GM10248 (cell line): ENCODE data around the gene ELMO3.

Experiments
- CTCF ChIA-PET: fragments of 300-600 bp; sonication (Branson Sonifier 250); formaldehyde crosslinking; extraction: SDS; loops from one replicate; lab custom pipeline; 2021; ENCODE audit warnings: antibody characterized with exemption; lab: Yijun Ruan, JAX
- POLR2A ChIA-PET: fragments of 350-650 bp; sonication (Branson Sonifier 250); formaldehyde crosslinking; extraction: SDS; loops from one replicate; lab custom pipeline; 2020; ENCODE audit warnings: antibody characterized with exemption; lab: Yijun Ruan, JAX
- DNase-seq: peaks from one replicate; pipeline ENCODE4 v3.0.0; 2012; ENCODE audit errors: extremely low spot score
- CTCF ChIP-seq: IDR thresholded peaks from 2 replicates; pipeline ENCODE4 v1.5.1; 2012; ENCODE audit warnings: mild to moderate bottlenecking, low read depth; ENCODE audit errors: extremely low read depth, missing control alignments, control extremely low read depth

The ELMO3 gene

GRCh38 chr16:67199011-67199807 is at the start of gene ELMO3:
Gene ELMO3 (plus strand): TSS chr16:67199131. CDS start chr16:67199327, 196 bp downstream.
- ChIA-PET POLR2A (no interaction called here), CTCF (interaction anchor here (0.7 to 3.0 kb wide), 7 partner anchors 19 to 246 kb away, joined by 3 to 16 read pairs (median 3); partner anchors contain the start of gene TMEM208)
- TF ChIP-seq CTCF, result no peak
- DNase-seq, result no peak

- DNase-seq, result no peak
- CTCF ChIA-PET, result interaction anchor here (1.2 to 1.5 kb wide), 2 partner anchors 20 to 131 kb away, joined by 3 to 4 read pairs; no protein-coding TSS in a partner anchor
- TF ChIP-seq CTCF, result no peak
- POLR2A ChIA-PET, result interaction anchor here (0.6 kb wide), 1 partner anchor 24 kb away, joined by 3 read pairs; no protein-coding TSS in a partner anchor
These were observed 49.5 kb upstream of the ELMO3 start for GRCh38 chr16:67149276-67150046.

GRCh38 chr16:67150047-67150832 is 48.7 kb upstream of the ELMO3 start:
- DNase-seq, result peak; percentile 78
- no peak for TF ChIP-seq CTCF
- POLR2A ChIA-PET, result interaction anchor here (0.7 to 1.0 kb wide), 3 partner anchors 9 to 132 kb away, joined by 3 to 5 read pairs (median 4); no protein-coding TSS in a partner anchor
- CTCF ChIA-PET, result interaction anchor here (0.7 to 11.2 kb wide), 11 partner anchors 10 to 196 kb away, joined by 3 to 207 read pairs (median 6); partner anchors contain the start of genes FBXL8, HSF4, MATCAP1 and NOL3

GRCh38 chr16:67150833-67151396 is 48.0 kb upstream of the ELMO3 start, which contains the start of gene B3GNT9:
Gene B3GNT9 (minus strand): TSS chr16:67150998. CDS start chr16:67150485, 513 bp downstream.
- ChIA-PET CTCF (interaction anchor here (0.7 to 11.2 kb wide), 14 partner anchors 9 to 256 kb away, joined by 3 to 207 read pairs (median 5); partner anchors contain the start of genes FBXL8, HSF4, MATCAP1 and NOL3), POLR2A (interaction anchor here (0.7 to 1.2 kb wide), 4 partner anchors 9 to 133 kb away, joined by 3 to 5 read pairs (median 4); no protein-coding TSS in a partner anchor)
- no peak for TF ChIP-seq CTCF
- peak; percentile 75 for DNase-seq

GRCh38 chr16:67151431-67152097 is 47.4 kb upstream of the ELMO3 start:
- no peak for TF ChIP-seq CTCF
- ChIA-PET CTCF (interaction anchor here (0.8 to 11.2 kb wide), 16 partner anchors 8 to 256 kb away, joined by 3 to 207 read pairs (median 6); partner anchors contain the start of genes FBXL8, HSF4, MATCAP1 and NOL3), POLR2A (interaction anchor here (1.0 to 1.2 kb wide), 3 partner anchors 10 to 134 kb away, joined by 3 to 5 read pairs (median 4); no protein-coding TSS in a partner anchor)
- no peak for DNase-seq
